HG02759 (cell line): ENCODE results near the gene MPRIP.
A peak's percentile ranks its signal among the peaks of the same experiment; 100 is the strongest.

ENCODE experiments used
- ATAC-seq: cut with Tn5 transposase; IDR thresholded peaks from one replicate; pipeline ENCODE4 v1.9.1; 2021; ENCODE audit warnings: mild to moderate bottlenecking, moderate library complexity; ENCODE audit not compliant: unreplicated experiment

MPRIP gene

DNA sequence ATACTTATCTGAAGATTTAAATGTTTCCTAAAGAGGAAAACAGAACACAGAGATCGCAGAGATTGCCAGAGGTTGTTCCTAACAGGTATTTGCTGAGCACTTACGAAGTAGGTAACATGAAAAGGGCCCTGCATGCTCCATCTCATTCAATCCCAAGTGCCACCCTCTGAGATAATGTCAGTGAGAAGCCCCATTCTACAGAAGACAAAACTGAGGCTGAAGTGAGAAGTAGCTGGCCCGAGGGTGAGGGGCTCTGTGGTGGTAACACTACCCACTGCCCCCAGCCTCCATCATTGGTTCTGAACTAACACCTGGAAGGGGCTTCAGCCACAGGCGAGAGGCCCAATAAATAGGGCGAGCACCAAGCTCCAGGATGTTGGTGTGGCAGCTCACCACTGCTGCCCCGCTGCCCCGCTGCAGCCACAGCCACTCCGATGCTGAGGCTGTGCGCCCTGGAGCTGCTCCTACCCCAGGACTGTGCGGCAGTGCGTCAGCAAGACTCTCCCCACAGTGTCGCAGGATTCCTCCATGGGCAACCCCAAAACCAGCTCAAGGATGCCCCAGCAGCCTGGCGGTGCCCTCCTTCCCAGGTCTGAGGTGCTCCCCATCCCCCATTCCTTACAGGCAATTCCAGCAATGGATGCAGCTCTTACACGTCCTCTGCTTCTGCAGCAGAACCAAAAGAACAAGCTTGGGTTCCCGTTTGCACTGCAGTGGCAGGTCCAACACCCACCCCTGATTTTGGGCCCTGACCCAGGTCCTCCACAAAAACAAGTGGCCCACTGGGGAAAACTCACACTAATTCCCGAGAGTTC is 184.4 kb downstream of the MPRIP start:
- no peak for ATAC-seq

GRCh38 chr17:17227608-17228520 is 185.6 kb downstream of the MPRIP start:
- no peak for ATAC-seq

- ATAC-seq = no peak
These were observed 186.4 kb downstream of the MPRIP start for GRCh38 chr17:17228521-17229279.

DNA sequence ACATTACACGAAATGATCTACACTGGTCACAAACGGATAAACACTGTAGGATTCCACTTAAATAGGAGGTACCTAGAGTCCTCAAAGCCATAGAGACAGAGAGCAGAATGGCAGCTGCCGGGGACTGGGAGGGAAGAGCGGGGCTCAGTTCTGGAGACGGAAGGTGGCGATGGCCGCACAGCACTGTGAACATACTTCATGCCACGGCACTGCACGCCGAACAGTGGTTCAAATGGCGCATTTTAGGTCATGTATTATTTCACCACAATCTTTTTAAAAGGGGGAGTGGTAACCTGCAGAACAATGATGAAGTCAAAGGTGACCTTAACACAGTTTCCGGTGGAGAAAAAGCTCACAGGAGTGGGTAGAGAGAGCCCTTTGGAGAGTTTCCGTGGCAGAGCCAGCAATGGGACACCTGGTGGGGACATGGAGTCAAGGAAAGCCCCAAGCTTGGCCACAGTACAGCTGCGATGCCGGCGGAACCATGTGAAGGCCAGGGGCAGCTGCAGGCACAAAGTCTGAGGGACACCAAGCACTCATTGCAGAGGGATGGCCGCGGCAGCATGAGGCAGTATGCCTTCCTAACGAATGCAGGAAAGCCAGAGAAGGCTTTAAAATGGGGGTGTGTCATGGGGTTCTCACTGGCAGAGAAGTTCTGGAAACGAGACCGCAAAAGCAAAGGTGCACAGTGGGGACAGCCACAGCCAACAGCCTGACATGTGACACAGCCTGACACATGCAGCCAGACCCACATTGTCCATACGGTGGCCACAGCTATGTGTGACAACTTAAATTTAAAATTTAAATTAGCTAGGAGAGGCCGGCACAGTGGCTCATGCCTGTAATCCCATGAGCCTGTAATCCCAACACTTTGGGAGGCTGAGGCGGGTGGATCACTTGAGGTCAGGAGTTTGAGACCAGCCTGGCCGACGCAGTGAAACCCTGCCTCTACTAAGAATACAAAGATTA is 187.4 kb downstream of the MPRIP start:
- no peak for ATAC-seq

DNA sequence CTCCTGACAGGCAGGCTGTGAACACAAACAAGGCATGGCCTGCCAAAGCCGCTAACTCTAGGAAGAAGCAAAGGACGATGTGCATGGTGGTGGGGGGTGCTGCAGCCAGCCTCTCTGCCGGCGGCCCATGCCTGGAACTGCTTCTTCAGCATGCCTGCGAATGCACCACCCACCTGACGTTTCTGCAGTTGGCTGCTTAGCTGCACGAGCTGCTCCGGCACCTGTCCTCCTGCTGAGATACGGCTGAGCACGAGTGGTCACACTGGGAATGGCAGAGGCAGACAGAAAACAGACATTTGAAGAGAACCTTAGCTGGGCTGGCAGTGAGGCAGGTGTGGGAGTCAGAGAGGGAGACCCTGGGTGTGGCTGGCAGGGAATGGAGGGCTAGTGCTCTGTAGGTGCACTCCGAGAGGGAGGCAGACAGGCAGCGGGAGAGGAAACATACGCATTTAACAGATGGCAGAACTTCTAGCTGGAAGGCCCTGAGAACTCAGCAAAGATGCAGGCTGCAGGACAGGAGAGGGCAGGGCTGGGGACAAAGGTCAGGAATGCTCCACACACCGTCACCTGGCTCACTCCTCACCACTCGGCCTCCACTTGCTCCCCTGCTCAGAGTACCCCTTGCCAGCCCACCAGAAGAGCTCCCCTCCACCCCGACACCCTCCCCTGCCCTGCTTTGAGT is 189.5 kb downstream of the MPRIP start:
- no peak for ATAC-seq

- no peak for ATAC-seq
These were observed 190.0 kb downstream of the MPRIP start for GRCh38 chr17:17232303-17232621.

DNA sequence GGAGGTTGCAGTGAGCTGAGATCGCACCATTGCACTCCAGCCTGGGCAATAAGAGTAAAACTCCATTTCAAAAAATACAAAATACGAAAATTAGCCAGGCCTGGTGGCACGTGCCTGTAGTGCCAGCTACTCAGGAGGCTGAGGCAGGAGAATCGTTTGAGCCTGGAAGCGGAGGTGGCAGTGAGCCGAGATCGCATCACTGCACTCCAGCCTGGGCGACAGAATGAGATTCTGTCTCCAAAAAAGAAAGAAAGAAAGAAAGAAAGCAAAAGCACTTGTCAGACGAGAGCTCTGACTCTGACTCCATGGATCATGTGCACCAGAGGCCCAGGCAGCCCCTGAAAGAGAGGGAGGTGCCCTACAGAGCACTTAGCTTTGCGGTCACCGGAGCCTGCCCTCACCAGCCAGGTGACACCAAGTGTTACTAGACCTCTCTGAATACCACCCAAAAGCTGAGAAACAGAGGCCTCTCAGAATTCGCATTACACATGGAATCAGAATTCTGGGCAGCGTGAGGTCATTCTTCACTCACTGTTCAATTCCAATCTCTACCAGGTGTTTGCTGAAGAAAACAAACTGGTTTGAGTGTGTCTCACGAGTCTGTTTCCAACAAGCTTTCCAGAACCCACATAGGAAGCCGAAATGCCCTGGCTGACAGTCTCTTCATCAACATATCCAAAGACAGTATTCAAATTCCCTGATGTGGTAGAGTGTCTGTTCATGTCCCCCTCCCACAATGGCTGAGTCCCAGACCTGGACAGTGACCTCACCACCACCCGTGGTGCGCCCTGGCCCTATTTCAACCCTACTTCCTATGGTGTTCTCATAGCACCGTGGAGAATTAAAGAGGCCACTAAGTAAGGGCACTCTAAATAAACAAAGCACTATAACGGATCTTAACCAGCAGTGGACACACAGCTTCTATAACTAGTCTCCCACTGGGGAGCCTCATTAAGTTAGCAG is 193.2 kb downstream of the MPRIP start:
- no peak for ATAC-seq

DNA sequence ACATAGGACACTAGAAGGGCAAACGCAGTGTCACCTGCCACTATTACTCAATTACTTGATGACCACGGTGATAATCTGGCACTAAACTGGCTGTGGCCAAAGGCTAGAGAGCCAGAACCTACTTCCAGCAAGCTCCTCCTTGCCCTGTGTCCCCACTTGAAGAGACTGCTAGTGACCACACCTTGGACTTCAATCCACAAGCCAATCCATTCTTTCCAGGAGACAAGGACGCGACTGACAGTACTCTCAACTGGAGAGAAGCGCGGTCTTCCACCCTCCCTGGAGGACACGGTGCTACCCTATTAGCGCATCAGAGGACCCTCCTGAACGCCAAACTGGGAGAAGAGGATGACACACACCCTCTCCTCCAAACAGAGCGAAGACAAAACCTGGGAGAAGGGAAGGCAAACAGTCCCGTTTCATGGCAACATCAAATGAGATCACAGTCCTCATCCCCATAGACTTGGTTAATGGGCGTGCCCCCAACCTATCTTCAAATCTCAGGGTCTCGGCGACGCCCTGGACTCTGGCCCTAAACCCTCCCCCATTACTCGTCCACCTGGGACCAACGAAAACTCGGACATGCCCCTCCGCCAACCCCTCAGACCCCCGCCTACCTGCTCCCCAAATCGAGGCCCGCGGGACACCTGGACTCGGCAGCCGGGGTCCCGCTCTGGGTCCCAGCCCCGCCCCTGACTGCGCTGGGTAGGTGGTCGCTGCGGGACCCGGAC is 194.2 kb downstream of the MPRIP start:
- ATAC-seq = peak; percentile 30

GRCh38 chr17:17237026-17237799 is 195.0 kb downstream of the MPRIP start, which contains the start of gene FLCN:
Gene FLCN, minus strand, starts transcription at chr17:17237168. Its CDS starts 9,031 bp downstream, at chr17:17228137.
- peak; percentile 86 for ATAC-seq

DNA sequence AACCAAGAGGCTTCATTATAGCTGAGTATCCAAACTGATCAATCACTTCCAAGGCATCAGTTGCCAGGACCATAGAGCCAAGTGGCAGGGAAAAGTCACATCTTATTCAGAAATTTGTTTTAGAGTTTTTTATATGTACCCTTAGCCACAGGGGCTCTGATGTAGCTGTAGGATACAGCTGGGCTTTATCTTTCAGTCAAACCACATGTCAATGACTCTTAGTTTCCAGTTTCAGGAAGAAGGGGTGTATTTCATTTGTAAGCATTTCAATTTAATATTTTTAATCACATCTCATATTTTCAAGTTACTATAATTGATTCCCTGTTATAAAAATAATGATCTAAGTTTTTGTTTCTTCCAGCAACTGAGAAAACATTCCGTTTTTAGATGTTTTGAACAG is 197.6 kb downstream of the MPRIP start:
- ATAC-seq = no peak

DNA sequence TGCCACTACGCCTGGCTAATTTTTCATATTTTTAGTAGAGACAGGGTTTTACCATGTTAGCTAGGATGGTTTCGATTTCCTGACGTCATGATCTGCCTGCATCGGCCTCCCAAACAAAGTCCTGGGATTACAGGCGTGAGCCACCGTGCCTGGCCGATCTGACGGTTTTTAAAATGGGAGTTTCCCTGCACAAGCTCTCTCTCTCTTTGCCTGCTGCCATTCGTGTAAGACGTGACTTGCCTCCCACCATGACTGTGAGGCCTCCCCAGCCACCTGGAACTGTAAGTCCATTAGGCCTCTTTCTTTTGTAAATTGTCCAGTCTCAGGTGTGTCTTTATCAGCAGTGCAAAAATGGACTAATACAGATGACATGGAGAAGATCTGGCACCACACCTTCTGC is 199.4 kb downstream of the MPRIP start:
- ATAC-seq = no peak

DNA sequence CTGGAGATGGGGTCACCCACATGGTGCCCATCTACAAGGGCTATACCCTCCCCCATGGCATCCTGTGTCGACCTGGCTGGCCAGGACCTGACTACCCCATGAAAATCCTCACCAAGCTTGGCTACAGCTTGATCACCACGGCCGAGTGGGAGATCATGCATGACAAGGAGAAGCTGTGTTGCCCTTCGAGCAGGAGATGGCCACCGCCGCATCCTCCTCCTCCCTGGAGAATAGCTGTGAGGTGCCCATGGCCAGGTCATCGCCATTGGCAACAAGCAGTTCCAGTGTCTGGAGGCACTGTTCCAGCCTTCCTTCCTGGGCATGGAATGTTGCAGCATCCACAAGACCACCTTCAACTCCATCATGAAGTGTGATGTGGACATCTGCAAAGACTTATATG is 200.0 kb downstream of the MPRIP start:
- ATAC-seq = no peak
